Measurements from ENCODE around the gene RBM34.
"Not testable (repeated sequence)": the region's sequence is repeated elsewhere in the genome, so short reads cannot be mapped to it uniquely, and the experiment has no call there.

RBM34 gene

GRCh38 chr1:235088907-235089306, 72.1 kb downstream of the RBM34 start:
- no peak for DNase-seq

- DNase-seq: no peak
These were observed 72.6 kb downstream of the RBM34 start for GRCh38 chr1:235088430-235088829.

- no peak for DNase-seq
These were observed 73.1 kb downstream of the RBM34 start for GRCh38 chr1:235087906-235088305.

- DNase-seq: not testable (repeated sequence)
These were observed 75.5 kb downstream of the RBM34 start for GRCh38 chr1:235085411-235086117.
